PC-9 (cell line): ENCODE measurements around the gene LRGUK. TPM values are rescaled to one million over a fixed set of nuclear protein-coding genes. Genes with fewer than 3 reads are reported as not detected.

Source experiments
- BruUV-seq: library from RNA; stranded (reverse); fragments of 400-500 nt; replicated peaks from 2 replicates; lab custom pipeline; 2021; lab: Mats Ljungman, UMichigan
- CTCF ChIA-PET: fragments of 300-600 bp; sonication (Branson Sonifier 250); formaldehyde crosslinking; loops from one replicate; lab custom pipeline; 2022; ENCODE audit warnings: antibody characterized with exemption; lab: Charles Lee
- POLR2A ChIA-PET: fragments of 300-600 bp; sonication (Branson Sonifier 250); formaldehyde crosslinking; loops from one replicate; lab custom pipeline; 2022; ENCODE audit warnings: antibody characterized with exemption; ENCODE audit not compliant: unreplicated experiment; lab: Charles Lee
- DNase-seq, 2 experiments: peaks; one replicate each; pipeline versions ENCODE4 v3.0.0 to v3.0.0-alpha.2; 2015 to 2022; ENCODE audit warnings: mixed read lengths in 1 of 2
- H2AFZ ChIP-seq: fragments of 200-600 bp; sonication (generic); 2 replicates; pipeline ENCODE4 v1.8.1; 2017; ENCODE audit warnings: antibody characterized with exemption
- H3F3A ChIP-seq: fragments of 200-600 bp; sonication (generic); 2 replicates; pipeline ENCODE4 v1.8.1; 2017; ENCODE audit warnings: antibody characterized with exemption, mild to moderate bottlenecking, low read depth; ENCODE audit not compliant: insufficient read depth
- H3K27ac ChIP-seq: fragments of 200-600 bp; sonication (generic); 2 replicates; pipeline ENCODE4 v1.6.1; 2016; ENCODE audit warnings: mixed run types
- H3K27me3 ChIP-seq: fragments of 200-600 bp; sonication (generic); 2 replicates; pipeline ENCODE4 v1.6.1; 2016; ENCODE audit warnings: low read depth, mixed run types; ENCODE audit not compliant: insufficient read depth
- H3K36me3 ChIP-seq: fragments of 200-600 bp; sonication (generic); 2 replicates; pipeline ENCODE4 v1.6.1; 2016; ENCODE audit warnings: low read depth, mixed run types
- H3K4me1 ChIP-seq: fragments of 200-600 bp; sonication (generic); replicated peaks from 2 replicates; pipeline ENCODE4 v1.6.1; 2016; ENCODE audit warnings: mixed run types; ENCODE audit not compliant: insufficient read depth
- H3K4me2 ChIP-seq: fragments of 200-600 bp; sonication (generic); 2 replicates; pipeline ENCODE4 v1.6.1; 2017; ENCODE audit warnings: mixed run types
- H3K4me3 ChIP-seq: fragments of 200-600 bp; sonication (generic); 2 replicates; pipeline ENCODE4 v1.6.1; 2016; ENCODE audit warnings: mixed run types
- H3K79me2 ChIP-seq: fragments of 200-600 bp; sonication (generic); 2 replicates; pipeline ENCODE4 v1.6.1; 2017; ENCODE audit warnings: low read depth, mixed run types
- H3K9me2 ChIP-seq: fragments of 200-600 bp; sonication (generic); 2 replicates; pipeline ENCODE4 v1.8.1; 2017; ENCODE audit warnings: mild to moderate bottlenecking; ENCODE audit not compliant: insufficient read depth
- H3K9me3 ChIP-seq: fragments of 200-600 bp; sonication (generic); 2 replicates; pipeline ENCODE4 v1.8.1; 2016; ENCODE audit warnings: low read depth; ENCODE audit not compliant: insufficient read depth
- H4K20me1 ChIP-seq: fragments of 200-600 bp; sonication (generic); 2 replicates; pipeline ENCODE4 v1.8.1; 2017; ENCODE audit not compliant: insufficient read depth
- CTCF ChIP-seq: fragments of 200-600 bp; sonication (generic); conservative IDR thresholded peaks from 2 replicates; pipeline ENCODE4 v1.6.1; 2017; ENCODE audit warnings: mixed run types, antibody characterized with exemption, mild to moderate bottlenecking, moderate library complexity
- EZH2 ChIP-seq: fragments of 200-600 bp; sonication (generic); IDR thresholded peaks from 2 replicates; pipeline ENCODE4 v1.8.0; 2017; ENCODE audit warnings: antibody characterized with exemption, low read depth
- intact Hi-C: fragments of 100-400 bp; cut with micrococcal nuclease; formaldehyde crosslinking; loops from one replicate; pipeline ENCODE4 v1.10.0; 2022; ENCODE audit not compliant: unreplicated experiment
- total RNA-seq: library from RNA; stranded (reverse); gene quantifications from 2 replicates; pipeline ENCODE4 v1.2.3, GENCODE V29; 2021

LRGUK gene
- total RNA-seq, 1 experiment from 2014 or later = 2.3 TPM

- intact Hi-C loops = no loop called here
- Histone ChIP-seq H2AFZ (no peak overlapping the region), H3K4me2 (no peak overlapping the region), H3K27ac (no peak overlapping the region), H3K4me3 (no peak overlapping the region), H3F3A (no peaks in the 10 kb centered on the region), H3K36me3 (no peaks in the 10 kb centered on the region), H3K27me3 (no peaks in the 10 kb centered on the region), H4K20me1 (no peaks in the 10 kb centered on the region), H3K4me1 (no peaks in the 10 kb centered on the region), H3K79me2 (no peaks in the 10 kb centered on the region), H3K9me3 (peaks cover 7% of the 10 kb centered on the region; the same call in 1 of the 2 replicates), H3K9me2 (no peaks in the 10 kb centered on the region)
- no peak for DNase-seq
- TF ChIP-seq CTCF (no peak), EZH2 (no peak)
- CTCF ChIA-PET = no interaction called here
- POLR2A ChIA-PET = no interaction called here
- no TSS peak for BruUV-seq
Observed at GRCh38 chr7:134153493-134154136, 26.5 kb downstream of the LRGUK start.

- H3K79me2 ChIP-seq = no peaks in the 10 kb centered on the region
- no peaks in the 10 kb centered on the region for H3K4me1 ChIP-seq
- H3K4me3 ChIP-seq = no peak overlapping the region
- no peaks in the 10 kb centered on the region for H3K36me3 ChIP-seq
- no peak overlapping the region for H3K4me2 ChIP-seq
- POLR2A ChIA-PET = no interaction called here
- DNase-seq = no peak
- no peaks in the 10 kb centered on the region for H4K20me1 ChIP-seq
- no peaks in the 10 kb centered on the region for H3F3A ChIP-seq
- H3K9me3 ChIP-seq = peaks cover 7% of the 10 kb centered on the region; the same call in 1 of the 2 replicates
- no peaks in the 10 kb centered on the region for H3K27me3 ChIP-seq
- H3K9me2 ChIP-seq = no peaks in the 10 kb centered on the region; the same call in 1 of the 2 replicates
- intact Hi-C loops = no loop called here
- BruUV-seq = no TSS peak
- no peak for TF ChIP-seq EZH2
- TF ChIP-seq CTCF = no peak
- CTCF ChIA-PET = no interaction called here
- H2AFZ ChIP-seq = no peak overlapping the region
- no peak overlapping the region for H3K27ac ChIP-seq
Observed at GRCh38 chr7:134154581-134155130, 27.5 kb downstream of the LRGUK start.

GRCh38 chr7:134155206-134155605, 28.1 kb downstream of the LRGUK start:
- no TSS peak for BruUV-seq
- Histone ChIP-seq H3F3A (no peaks in the 10 kb centered on the region), H3K27me3 (no peaks in the 10 kb centered on the region), H3K36me3 (no peaks in the 10 kb centered on the region), H3K79me2 (no peaks in the 10 kb centered on the region), H3K4me3 (no peak overlapping the region), H2AFZ (no peak overlapping the region), H3K27ac (no peak overlapping the region), H3K9me3 (peaks cover 7% of the 10 kb centered on the region; the same call in 1 of the 2 replicates), H3K4me2 (no peak overlapping the region), H4K20me1 (no peaks in the 10 kb centered on the region), H3K4me1 (no peaks in the 10 kb centered on the region), H3K9me2 (peaks cover under 1% of the 10 kb centered on the region; the same call in 1 of the 2 replicates)
- DNase-seq = no peak
- intact Hi-C loops = no loop called here
- CTCF ChIA-PET = no interaction called here
- TF ChIP-seq EZH2 = no peak
- TF ChIP-seq CTCF = no peak
- POLR2A ChIA-PET = no interaction called here
